Nephron progenitor cell (in vitro differentiated cells): Measurements from ENCODE around the gene RBBP6.

Source experiments
- DNase-seq: peaks from one replicate; pipeline ENCODE4 v3.0.0; 2021
- H3K27ac Mint-ChIP-seq: 2 replicates; pipeline ENCODE4 v1.8.0; 2021; ENCODE audit warnings: mild to moderate bottlenecking, moderate library complexity, mixed read lengths
- H3K27me3 Mint-ChIP-seq: 2 replicates; pipeline ENCODE4 v1.8.0; 2021; ENCODE audit warnings: mild to moderate bottlenecking, low read depth, mixed read lengths; ENCODE audit not compliant: poor library complexity
- H3K36me3 Mint-ChIP-seq: 2 replicates; pipeline ENCODE4 v1.8.0; 2021; ENCODE audit warnings: low read depth, mixed read lengths
- H3K4me1 Mint-ChIP-seq: 2 replicates; pipeline ENCODE4 v1.8.0; 2021; ENCODE audit warnings: mixed read lengths
- H3K4me3 Mint-ChIP-seq: 2 replicates; pipeline ENCODE4 v1.8.0; 2021; ENCODE audit warnings: mild to moderate bottlenecking, moderate library complexity, mixed read lengths
- H3K9me3 Mint-ChIP-seq: 2 replicates; pipeline ENCODE4 v1.8.0; 2021; ENCODE audit warnings: mild to moderate bottlenecking, moderate library complexity, mixed read lengths
- TF ChIP-seq, protein P1 (sequence below): fragments of 200-600 bp; sonication (generic); IDR thresholded peaks from 2 replicates; pipeline ENCODE4 v1.5.0; 2021; ENCODE audit warnings: antibody characterized with exemption

RBBP6 gene

GRCh38 chr16:24509536-24509935 is 29.8 kb upstream of the RBBP6 start:
- Mint-ChIP-seq H3K4me3 (no peak overlapping the region), H3K4me1 (no peaks in the 10 kb centered on the region), H3K9me3 (no peaks in the 10 kb centered on the region), H3K36me3 (no peaks in the 10 kb centered on the region), H3K27ac (no peak overlapping the region), H3K27me3 (peaks cover 21% of the 10 kb centered on the region)
- no peak for DNase-seq
- TF ChIP-seq, protein P1, sequence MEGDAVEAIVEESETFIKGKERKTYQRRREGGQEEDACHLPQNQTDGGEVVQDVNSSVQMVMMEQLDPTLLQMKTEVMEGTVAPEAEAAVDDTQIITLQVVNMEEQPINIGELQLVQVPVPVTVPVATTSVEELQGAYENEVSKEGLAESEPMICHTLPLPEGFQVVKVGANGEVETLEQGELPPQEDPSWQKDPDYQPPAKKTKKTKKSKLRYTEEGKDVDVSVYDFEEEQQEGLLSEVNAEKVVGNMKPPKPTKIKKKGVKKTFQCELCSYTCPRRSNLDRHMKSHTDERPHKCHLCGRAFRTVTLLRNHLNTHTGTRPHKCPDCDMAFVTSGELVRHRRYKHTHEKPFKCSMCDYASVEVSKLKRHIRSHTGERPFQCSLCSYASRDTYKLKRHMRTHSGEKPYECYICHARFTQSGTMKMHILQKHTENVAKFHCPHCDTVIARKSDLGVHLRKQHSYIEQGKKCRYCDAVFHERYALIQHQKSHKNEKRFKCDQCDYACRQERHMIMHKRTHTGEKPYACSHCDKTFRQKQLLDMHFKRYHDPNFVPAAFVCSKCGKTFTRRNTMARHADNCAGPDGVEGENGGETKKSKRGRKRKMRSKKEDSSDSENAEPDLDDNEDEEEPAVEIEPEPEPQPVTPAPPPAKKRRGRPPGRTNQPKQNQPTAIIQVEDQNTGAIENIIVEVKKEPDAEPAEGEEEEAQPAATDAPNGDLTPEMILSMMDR, result no peak

- Mint-ChIP-seq H3K4me3 (no peak overlapping the region), H3K4me1 (no peaks in the 10 kb centered on the region)
Observed at GRCh38 chr16:24511174-24511573, 28.2 kb upstream of the RBBP6 start.

GRCh38 chr16:24511792-24512191 is 27.6 kb upstream of the RBBP6 start:
- Mint-ChIP-seq H3K4me1 (no peaks in the 10 kb centered on the region), H3K9me3 (no peaks in the 10 kb centered on the region), H3K27ac (no peak overlapping the region), H3K36me3 (no peaks in the 10 kb centered on the region), H3K4me3 (no peak overlapping the region), H3K27me3 (peaks cover 19% of the 10 kb centered on the region)
- DNase-seq, result no peak
- TF ChIP-seq, protein P1, result no peak

More at GRCh38 chr16:24511174-24511573, 28.2 kb upstream of the RBBP6 start:
- Mint-ChIP-seq H3K27me3 (peaks cover 18% of the 10 kb centered on the region), H3K36me3 (no peaks in the 10 kb centered on the region), H3K9me3 (no peaks in the 10 kb centered on the region), H3K27ac (no peak overlapping the region)
- TF ChIP-seq, protein P1, result no peak
- DNase-seq, result no peak

DNA sequence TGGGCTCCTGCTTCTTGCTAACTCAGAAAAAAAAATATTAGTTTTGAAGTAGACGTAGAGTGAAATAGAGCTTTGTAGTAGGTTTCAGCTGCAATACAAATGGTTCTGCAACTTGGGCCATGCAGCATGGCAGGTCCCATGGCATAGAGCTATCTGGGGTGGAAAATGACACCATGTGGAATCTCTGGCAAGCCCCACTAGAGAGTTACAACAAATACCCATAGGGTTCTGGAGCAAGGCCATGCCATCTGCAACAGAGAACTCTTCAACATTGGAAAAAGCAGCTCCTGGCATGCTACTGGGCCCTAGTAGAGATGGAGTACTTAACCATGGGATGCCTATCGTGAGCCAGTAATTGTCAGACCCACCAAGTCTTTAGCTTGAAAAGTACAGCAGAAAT is 25.3 kb upstream of the RBBP6 start:
- Mint-ChIP-seq H3K36me3 (no peaks in the 10 kb centered on the region), H3K27me3 (peaks cover 21% of the 10 kb centered on the region), H3K4me1 (no peaks in the 10 kb centered on the region), H3K9me3 (no peaks in the 10 kb centered on the region), H3K4me3 (no peak overlapping the region), H3K27ac (no peak overlapping the region)
- DNase-seq, result no peak
- TF ChIP-seq, protein P1, result no peak

DNA sequence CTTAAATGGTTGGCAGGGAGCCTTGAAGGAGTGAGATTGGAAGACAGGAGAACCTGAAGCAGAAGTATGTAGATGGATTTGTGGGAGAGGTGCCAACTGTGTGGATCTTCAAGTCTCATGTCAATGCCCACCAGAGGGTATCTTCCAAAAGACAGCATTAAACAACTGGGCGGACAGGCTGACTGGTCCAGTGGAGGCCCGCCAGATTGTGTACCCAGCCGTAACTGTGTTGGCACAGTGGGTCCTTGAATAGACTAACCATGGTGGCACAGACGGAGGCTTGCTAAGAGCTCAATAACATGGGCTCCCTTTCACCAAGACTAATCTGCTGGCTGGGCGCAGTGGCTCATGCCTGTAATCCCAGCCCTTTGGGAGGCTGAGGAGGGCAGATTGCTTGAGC is 24.2 kb upstream of the RBBP6 start:
- DNase-seq, result no peak
- Mint-ChIP-seq H3K36me3 (no peaks in the 10 kb centered on the region), H3K27ac (no peak overlapping the region), H3K27me3 (peaks cover 20% of the 10 kb centered on the region), H3K4me3 (no peak overlapping the region), H3K4me1 (no peaks in the 10 kb centered on the region), H3K9me3 (no peaks in the 10 kb centered on the region)
- TF ChIP-seq, protein P1, result no peak

DNA sequence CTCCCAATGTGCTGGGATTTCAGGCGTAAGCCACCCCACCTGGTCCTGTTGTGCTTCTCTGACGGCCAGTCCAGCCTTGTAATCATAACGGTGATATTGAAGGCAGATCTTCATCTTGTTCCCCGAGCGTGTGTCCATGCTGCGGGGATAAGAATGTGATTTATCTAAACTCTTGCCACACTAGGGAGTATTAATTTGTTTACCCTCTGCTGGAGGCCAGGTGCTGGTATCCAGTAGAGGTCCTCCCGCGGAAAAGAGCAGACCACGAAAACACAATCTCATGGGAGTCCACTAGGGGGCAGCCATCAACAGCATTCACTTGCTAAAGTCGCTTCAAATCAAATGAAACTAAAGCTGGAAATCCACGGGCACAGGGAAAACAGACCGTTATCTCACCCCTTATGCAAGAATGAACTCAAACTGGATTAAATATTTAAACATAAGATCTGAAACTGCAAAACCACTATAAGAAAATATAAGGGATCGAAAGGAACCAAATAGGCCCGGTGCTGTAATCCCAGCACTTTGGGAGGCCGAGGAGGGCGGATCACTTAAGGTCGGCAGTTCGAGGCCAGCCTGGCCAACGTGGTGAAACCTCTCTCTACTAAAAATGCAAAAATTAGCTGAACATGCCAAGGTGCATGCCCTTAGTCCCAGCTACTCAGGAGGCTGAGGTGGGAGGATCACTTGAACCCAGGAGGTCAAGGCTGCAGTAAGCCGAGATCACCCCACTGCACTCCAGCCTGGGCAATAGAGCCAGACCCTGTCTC is 22.3 kb upstream of the RBBP6 start:
- TF ChIP-seq, protein P1, result peak; percentile 78
- Mint-ChIP-seq H3K4me3 (no peak overlapping the region), H3K9me3 (no peaks in the 10 kb centered on the region), H3K27me3 (peaks cover 16% of the 10 kb centered on the region), H3K36me3 (no peaks in the 10 kb centered on the region), H3K27ac (no peak overlapping the region), H3K4me1 (no peaks in the 10 kb centered on the region)
- DNase-seq, result peak; percentile 79
